Spleen (tissue), 11 donors: Measurements from ENCODE around the gene TMCO4. TPM values are rescaled to one million over a fixed set of nuclear protein-coding genes. Genes with fewer than 3 reads are reported as not detected.

Source experiments
- DNase-seq: peaks from one replicate; pipeline ENCODE4 v3.0.0-alpha.2; 2020
- H3K27ac ChIP-seq, 8 donors: fragments of 200-600 bp; sonication (generic) in 7 of 8; 1 replicate in 4 of 8; 2 replicates in 4 of 8; pipeline versions ENCODE4 v1.5.0 to v1.8.0; 2016 to 2021; ENCODE audit warnings: inconsistent platforms in 4 of 8, mild to moderate bottlenecking in 4 of 8, moderate library complexity in 1 of 8
- H3K27me3 ChIP-seq, 7 donors: fragments of 200-600 bp; sonication (generic) in 6 of 7; replicated peaks in 1 of 7; 1 replicate in 4 of 7; 2 replicates in 3 of 7; pipeline versions ENCODE4 v1.5.0 to v1.8.0; 2016 to 2021; ENCODE audit warnings: inconsistent platforms in 3 of 7, mild to moderate bottlenecking in 1 of 7
- H3K36me3 ChIP-seq, 6 donors: fragments of 200-600 bp; sonication (generic) in 5 of 6; 1 replicate in 4 of 6; 2 replicates in 2 of 6; pipeline versions ENCODE4 v1.5.0 to v1.8.0; 2016 to 2021; ENCODE audit warnings: inconsistent platforms in 2 of 6
- H3K4me1 ChIP-seq, 6 donors: fragments of 200-600 bp; sonication (generic) in 5 of 6; 1 replicate in 3 of 6; 2 replicates in 3 of 6; pipeline versions ENCODE4 v1.5.0 to v1.8.0; 2016 to 2021; ENCODE audit warnings: inconsistent platforms in 3 of 6
- H3K4me3 ChIP-seq, 8 donors: fragments of 200-600 bp; sonication (generic) in 7 of 8; 1 replicate in 4 of 8; 2 replicates in 4 of 8; pipeline versions ENCODE4 v1.5.0 to v1.8.0; 2016 to 2021; ENCODE audit warnings: inconsistent platforms in 4 of 8, mild to moderate bottlenecking in 4 of 8, moderate library complexity in 2 of 8
- H3K9me3 ChIP-seq, 8 donors: fragments of 200-600 bp; sonication (generic) in 7 of 8; 1 replicate in 4 of 8; 2 replicates in 4 of 8; pipeline versions ENCODE4 v1.5.0 to v1.8.0; 2016 to 2021; ENCODE audit warnings: inconsistent platforms in 4 of 8
- CTCF ChIP-seq, 11 experiments: fragments of 200-600 bp in 7 of 11; fragments of 450-650 bp in 4 of 11; sonication (generic) in 4 of 11; IDR thresholded peaks in 8 of 11; conservative IDR thresholded peaks in 3 of 11; 1 replicate in 7 of 11; 2 replicates in 4 of 11; pipeline versions ENCODE4 v1.4.0 to v1.8.0; 2016 to 2021; ENCODE audit warnings: antibody characterized with exemption in 11 of 11, inconsistent platforms in 4 of 11, mild to moderate bottlenecking in 1 of 11
- POLR2A ChIP-seq, 3 donors: fragments of 450-650 bp; IDR thresholded peaks; one replicate each; pipeline ENCODE4 v1.5.1; 2017; ENCODE audit warnings: antibody characterized with exemption in 3 of 3, mild to moderate bottlenecking in 1 of 3
- POLR2AphosphoS5 ChIP-seq, 3 donors: sonication (generic); formaldehyde crosslinking; IDR thresholded peaks; one replicate each; pipeline ENCODE4 v1.5.1; 2017; ENCODE audit warnings: antibody characterized with exemption in 3 of 3
- WGBS, 5 donors: extraction: QIAGEN DNeasy Blood & Tissue Kit in 3 of 5; methylation state at CpG; one replicate each; pipeline versions ENCODE4 v1.1.5 to v1.1.7; 2013 to 2018; 5-methylcytosine and 5-hydroxymethylcytosine counted together
- intact Hi-C: fragments of 100-400 bp; cut with DNase I; formaldehyde crosslinking; loops from one replicate; pipeline ENCODE4 v1.15.0; 2023; ENCODE audit warnings: low total_unique reads
- polyA plus RNA-seq, 3 donors: library from polyadenylated mRNA; stranded (reverse); fragments of 200-250 nt; gene quantifications; one replicate each; pipeline ENCODE4 v1.2.1, GENCODE V29; 2013
- total RNA-seq, 7 donors: library from RNA; depleted of rRNA in 3 of 7; stranded (reverse); fragments of >200 nt in 3 of 7; fragmentation: NEBNext Ultra II Directional in 4 of 7; extraction: Animal tissue kit (Norgen Biotek cat#: 25700) in 4 of 7; gene quantifications; one replicate each; pipeline versions ENCODE4 v1.1.0 to v1.2.1, GENCODE V29; 2016 to 2021
- donor health status: healthy with polysubstance abuse.
- donor health status: DM: no; HTN: no; CAD: no; lungs with moderate emphysema.
- donor health status: DM: no; HTN: no; CAD: no.
- donor health status: Bipolar disorder and iron deficiency.
- donor health status: healthy.
- donor health status: DM: no; HTN: no; CAD: no.
- donor health status: DM: yes; HTN: yes; CAD: no.

Gene TMCO4
- total and polyA plus RNA-seq, 10 donors: 15.4 to 40.8 (median 27.2) TPM

GRCh38 chr1:19665186-19665495 is 134.6 kb downstream of the TMCO4 start:
- H3K9me3 ChIP-seq: no peaks in the 10 kb centered on the region
- intact Hi-C loops: no loop called here
- TF ChIP-seq POLR2AphosphoS5 (IDR thresholded peaks at IDR 0.05): no peak
- no peak for TF ChIP-seq POLR2A (IDR thresholded peaks at IDR 0.05)
- peaks cover 0 to 30% (median 16%) of the 10 kb centered on the region in 6 donors for H3K4me1 ChIP-seq
- H3K27me3 ChIP-seq: peaks cover 5 to 83% (median 30%) of the 10 kb centered on the region in 7 donors
- no peaks in the 10 kb centered on the region for H3K36me3 ChIP-seq
- H3K4me3 ChIP-seq: peak overlapping the region in 6 of 8 donors; percentile 16 to 65 (median 27)
- WGBS, 5 donors: 0 to 4% (median 2%) methylated on average over 9 to 23 of the region's 23 CpGs
- H3K27ac ChIP-seq: no peak overlapping the region
- DNase-seq: no peak

GRCh38 chr1:19664453-19665185 is 135.1 kb downstream of the TMCO4 start, which contains the start of gene HTR6:
HTR6 (plus strand) TSS chr1:19664875; CDS start chr1:19665754, 879 bp downstream.
- no peak for TF ChIP-seq POLR2AphosphoS5 (IDR thresholded peaks at IDR 0.05)
- TF ChIP-seq POLR2A (IDR thresholded peaks at IDR 0.05): no peak
- TF ChIP-seq CTCF (IDR thresholded peaks at IDR 0.05 in 8 of 11, conservative IDR thresholded peaks at IDR 0.05 in 3 of 11): no peak

GRCh38 chr1:19662313-19662712 is 137.4 kb downstream of the TMCO4 start:
- Histone ChIP-seq H3K27me3 (peaks cover 5 to 71% (median 30%) of the 10 kb centered on the region in 7 donors), H3K4me1 (peaks cover 0 to 38% (median 22%) of the 10 kb centered on the region in 6 donors), H3K36me3 (no peaks in the 10 kb centered on the region), H3K4me3 (no peak overlapping the region), H3K27ac (no peak overlapping the region), H3K9me3 (no peaks in the 10 kb centered on the region)
- intact Hi-C loops: loop anchor here (5.0 kb wide), 1 partner anchor 40 kb away; no protein-coding TSS in a partner anchor
- WGBS, 5 donors: 72 to 90% (median 80%) methylated on average over 3 of the region's 3 CpGs
- TF ChIP-seq CTCF (IDR thresholded peaks at IDR 0.05 in 8 of 11, conservative IDR thresholded peaks at IDR 0.05 in 3 of 11) (no peak), POLR2A (IDR thresholded peaks at IDR 0.05) (no peak), POLR2AphosphoS5 (IDR thresholded peaks at IDR 0.05) (no peak)
- no peak for DNase-seq

More at GRCh38 chr1:19664453-19665185, 135.1 kb downstream of the TMCO4 start, which contains the start of gene HTR6:
- intact Hi-C loops: loop anchor here (5.0 kb wide), 1 partner anchor 38 kb away; no protein-coding TSS in a partner anchor
- Histone ChIP-seq H3K36me3 (no peaks in the 10 kb centered on the region), H3K27ac (no peak within 1 kb of the TSS), H3K4me1 (peaks cover 0 to 36% (median 20%) of the 10 kb centered on the region in 6 donors), H3K9me3 (no peaks in the 10 kb centered on the region), H3K27me3 (peaks cover 5 to 89% (median 30%) of the 10 kb centered on the region in 7 donors), H3K4me3 (peak within 1 kb of the TSS in 6 of 8 donors; percentile 16 to 65 (median 27))
- 3 to 8% (median 5%) methylated on average over 6 to 80 of the region's 80 CpGs for WGBS, 5 donors
- no peak for DNase-seq

- Histone ChIP-seq H3K4me3 (no peak overlapping the region), H3K4me1 (peaks cover 0 to 38% (median 22%) of the 10 kb centered on the region in 6 donors), H3K9me3 (no peaks in the 10 kb centered on the region), H3K36me3 (peaks cover 0 to 2% (median 0%) of the 10 kb centered on the region in 6 donors), H3K27me3 (peaks cover 5 to 66% (median 30%) of the 10 kb centered on the region in 7 donors), H3K27ac (no peak overlapping the region)
- 14 to 20% (median 19%) methylated on average over 9 of the region's 9 CpGs for WGBS, 5 donors
- intact Hi-C loops: loop anchor here (5.0 kb wide), 1 partner anchor 41 kb away; no protein-coding TSS in a partner anchor
- TF ChIP-seq CTCF (IDR thresholded peaks at IDR 0.05 in 8 of 11, conservative IDR thresholded peaks at IDR 0.05 in 3 of 11) (peak in 8 of 11 experiments; percentile 33 to 72 (median 62)), POLR2AphosphoS5 (IDR thresholded peaks at IDR 0.05) (no peak)
- no peak for DNase-seq
Observed at GRCh38 chr1:19661721-19662228, 137.9 kb downstream of the TMCO4 start.
